ENCODE measurements around the gene STAT1.

The STAT1 gene

GRCh38 chr2:190942697-190943096 lies 71.3 kb downstream of the STAT1 start (continued):
- TF ChIP-seq ZNF214 (tag by site-specific recombination; IDR thresholded peaks at IDR 0.05; ENCODE audit: borderline replicate concordance) (no peak), WT1 (tag by site-specific recombination; IDR thresholded peaks at IDR 0.05) (no peak), ZSCAN18 (tag by site-specific recombination; IDR thresholded peaks at IDR 0.05) (no peak)

GRCh38 chr2:190941571-190941970 lies 72.4 kb downstream of the STAT1 start:
- ChIA-PET POLR2A (no interaction called here), CTCF (no interaction called here)
- no peak overlapping the region for H3K27ac ChIP-seq (ENCODE audit: extremely low read depth, low read depth, low read length)
- H3K4me1 ChIP-seq (ENCODE audit: control insufficient read depth, insufficient read depth, low read length): peaks cover 6% of the 10 kb centered on the region
- no peak overlapping the region for H3K4me3 ChIP-seq (ENCODE audit: low read depth, low read length)
- TF ChIP-seq ZNF148 (tag by site-specific recombination; IDR thresholded peaks at IDR 0.05; ENCODE audit: borderline replicate concordance): no peak
- TF ChIP-seq ZNF280C (tag by site-specific recombination; IDR thresholded peaks at IDR 0.05): no peak
- H3K9me3 ChIP-seq (ENCODE audit: control insufficient read depth, insufficient read depth, low read depth, low read length): no peaks in the 10 kb centered on the region
- H3K36me3 ChIP-seq (ENCODE audit: control insufficient read depth in 2 of 2, insufficient read depth in 1 of 2, low read length in 2 of 2): no peaks in the 10 kb centered on the region

- ChIA-PET POLR2A (no interaction called here), CTCF (no interaction called here)
- peaks cover 6% of the 10 kb centered on the region for H3K4me1 ChIP-seq (ENCODE audit: control insufficient read depth, insufficient read depth, low read length)
- no peaks in the 10 kb centered on the region for H3K9me3 ChIP-seq (ENCODE audit: control insufficient read depth, insufficient read depth, low read depth, low read length)
- no peaks in the 10 kb centered on the region for H3K36me3 ChIP-seq (ENCODE audit: control insufficient read depth in 2 of 2, insufficient read depth in 1 of 2, low read length in 2 of 2)
- H3K27ac ChIP-seq (ENCODE audit: extremely low read depth, low read depth, low read length): no peak overlapping the region
- TF ChIP-seq ZNF664 (tag by site-specific recombination; IDR thresholded peaks at IDR 0.05): no peak
- no peak for TF ChIP-seq BCL11B (tag by site-specific recombination; IDR thresholded peaks at IDR 0.05; ENCODE audit: low read depth)
- TF ChIP-seq ZNF580 (tag by site-specific recombination; IDR thresholded peaks at IDR 0.05): no peak
- TF ChIP-seq ZNF501 (tag by site-specific recombination; IDR thresholded peaks at IDR 0.05): no peak
- TF ChIP-seq ZNF19 (tag by site-specific recombination; IDR thresholded peaks at IDR 0.05; ENCODE audit: low read depth): no peak
- no peak for TF ChIP-seq ZNF133 (tag by site-specific recombination; IDR thresholded peaks at IDR 0.05)
- no peak for TF ChIP-seq ZNF423 (tag by site-specific recombination; IDR thresholded peaks at IDR 0.05)
- TF ChIP-seq ZBTB21 (tag by site-specific recombination; IDR thresholded peaks at IDR 0.05): no peak
- TF ChIP-seq ZNF341 (tag by site-specific recombination; IDR thresholded peaks at IDR 0.05; ENCODE audit: low read depth): no peak
- TF ChIP-seq ZNF791 (tag by site-specific recombination; IDR thresholded peaks at IDR 0.05): no peak
- no peak for TF ChIP-seq ZNF449 (tag by site-specific recombination; IDR thresholded peaks at IDR 0.05)
- no peak overlapping the region for H3K4me3 ChIP-seq (ENCODE audit: low read depth, low read length)
Measured at GRCh38 chr2:190940454-190940853, 73.5 kb downstream of the STAT1 start.

Data from HEK293 (cell line).